HG03025 (cell line): ENCODE measurements around the gene PTPRD.

Experiments
- ATAC-seq: cut with Tn5 transposase; IDR thresholded peaks from one replicate; pipeline ENCODE4 v1.9.1; 2021; ENCODE audit warnings: mild to moderate bottlenecking, moderate library complexity; ENCODE audit not compliant: unreplicated experiment, low FRiP score

The PTPRD gene

DNA sequence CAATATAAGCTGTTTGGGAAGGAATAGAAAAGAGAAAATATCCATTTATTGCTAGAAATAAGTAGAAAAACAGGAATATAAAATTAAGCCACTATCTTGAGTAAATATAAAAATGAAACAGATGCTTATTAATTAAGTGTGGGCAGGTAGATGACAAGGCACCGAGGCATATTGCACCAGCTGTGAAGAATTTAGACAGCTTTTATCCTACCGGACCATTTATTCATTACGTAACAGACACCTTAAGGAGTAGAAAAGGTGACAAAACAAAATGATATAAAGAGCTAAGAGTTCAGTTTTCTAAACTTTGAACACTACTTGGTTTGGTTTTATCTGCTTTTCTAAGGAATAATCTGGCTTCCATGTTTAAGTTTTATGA, 404.1 kb downstream of the PTPRD start:
- ATAC-seq = peak; percentile 9

DNA sequence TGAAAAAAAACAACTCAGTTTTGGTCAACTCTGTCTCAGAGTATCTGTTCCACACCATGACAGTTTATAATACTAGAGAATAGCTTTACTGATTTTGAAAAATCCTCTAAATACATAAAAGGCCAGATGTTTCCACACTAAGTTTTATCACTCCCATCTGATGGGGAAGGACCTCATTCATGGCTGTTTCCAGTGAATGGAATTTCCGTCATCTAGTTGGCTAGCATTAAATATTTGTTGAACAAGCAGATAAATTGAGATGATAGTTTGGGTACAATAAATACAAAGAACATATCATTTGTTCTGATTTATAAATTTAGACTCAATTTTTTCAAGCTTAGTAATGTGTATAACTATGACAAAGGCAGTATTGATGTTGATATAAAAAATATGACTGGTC, 408.5 kb downstream of the PTPRD start:
- no peak for ATAC-seq

DNA sequence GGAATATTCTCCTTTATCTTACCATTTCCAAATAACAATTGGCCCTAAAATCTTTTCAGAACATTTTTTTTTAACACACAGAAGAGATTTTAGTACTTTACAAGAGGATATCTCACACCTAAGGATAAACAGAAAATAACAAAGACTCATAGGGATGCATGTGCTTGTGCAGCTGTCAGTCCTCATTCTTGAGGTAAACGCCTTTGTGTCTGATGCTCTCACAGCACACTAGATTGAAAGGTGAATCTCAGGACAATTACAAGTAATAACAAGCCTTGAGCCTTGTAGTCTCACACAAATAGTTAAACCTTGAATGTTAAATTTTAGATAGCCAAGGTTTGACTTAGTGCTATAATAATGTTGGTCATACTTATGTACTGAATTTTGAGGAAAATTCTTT, 439.2 kb downstream of the PTPRD start:
- ATAC-seq = no peak

DNA sequence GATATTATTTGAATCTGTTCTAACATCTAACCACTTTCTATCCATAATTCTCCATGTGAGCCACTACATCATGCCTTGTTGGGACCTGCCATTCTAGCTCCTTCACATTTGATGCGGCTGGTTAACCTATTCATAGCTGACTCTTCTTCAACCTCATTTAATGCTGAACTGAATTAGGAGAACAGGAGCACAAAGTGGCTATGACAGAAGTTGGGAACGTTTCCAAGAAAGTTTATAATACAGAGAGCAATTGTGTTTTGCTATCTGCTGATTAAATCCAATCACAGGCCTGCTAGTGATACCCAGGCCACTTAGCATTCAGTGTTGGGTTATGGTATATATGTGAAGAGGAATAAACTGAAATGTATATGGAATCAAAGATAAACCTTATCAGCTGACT, 440.3 kb downstream of the PTPRD start:
- no peak for ATAC-seq

DNA sequence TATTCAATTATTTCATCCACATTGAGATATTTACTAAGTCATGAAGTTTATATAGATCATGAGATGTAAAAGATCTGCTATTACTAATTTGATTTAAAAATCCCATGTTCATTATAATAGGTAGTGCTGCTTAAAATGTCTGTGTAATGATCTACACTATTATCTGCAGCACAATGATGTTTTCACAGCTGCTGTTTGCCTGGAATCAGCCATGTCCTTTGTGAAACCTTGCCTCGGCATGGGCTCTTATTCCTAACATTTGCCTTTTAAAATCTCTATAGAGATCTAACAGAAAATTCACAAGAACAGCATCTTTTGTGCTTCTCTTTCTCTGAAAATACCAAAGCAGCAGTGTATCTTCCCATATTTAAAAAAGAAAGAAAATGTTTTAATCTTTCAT, 444.6 kb downstream of the PTPRD start:
- no peak for ATAC-seq

DNA sequence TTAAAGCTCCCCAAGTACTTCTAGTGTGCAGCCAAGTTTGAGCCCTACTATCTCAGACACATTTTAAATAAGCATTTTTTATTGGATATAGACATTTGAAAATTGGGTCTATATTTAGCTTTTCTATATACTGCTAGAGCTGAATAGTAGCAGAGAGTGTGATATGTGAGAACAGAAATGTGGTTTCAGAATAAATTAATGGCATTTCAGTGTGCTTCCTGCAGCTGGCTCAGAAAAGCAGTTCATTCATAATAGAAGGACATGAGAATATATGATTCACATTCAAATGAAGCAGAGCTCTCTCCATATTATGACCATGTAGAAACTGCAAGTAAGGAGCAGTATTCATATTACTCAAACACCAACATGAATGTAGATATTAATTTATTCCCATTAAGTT, 464.0 kb downstream of the PTPRD start:
- no peak for ATAC-seq

DNA sequence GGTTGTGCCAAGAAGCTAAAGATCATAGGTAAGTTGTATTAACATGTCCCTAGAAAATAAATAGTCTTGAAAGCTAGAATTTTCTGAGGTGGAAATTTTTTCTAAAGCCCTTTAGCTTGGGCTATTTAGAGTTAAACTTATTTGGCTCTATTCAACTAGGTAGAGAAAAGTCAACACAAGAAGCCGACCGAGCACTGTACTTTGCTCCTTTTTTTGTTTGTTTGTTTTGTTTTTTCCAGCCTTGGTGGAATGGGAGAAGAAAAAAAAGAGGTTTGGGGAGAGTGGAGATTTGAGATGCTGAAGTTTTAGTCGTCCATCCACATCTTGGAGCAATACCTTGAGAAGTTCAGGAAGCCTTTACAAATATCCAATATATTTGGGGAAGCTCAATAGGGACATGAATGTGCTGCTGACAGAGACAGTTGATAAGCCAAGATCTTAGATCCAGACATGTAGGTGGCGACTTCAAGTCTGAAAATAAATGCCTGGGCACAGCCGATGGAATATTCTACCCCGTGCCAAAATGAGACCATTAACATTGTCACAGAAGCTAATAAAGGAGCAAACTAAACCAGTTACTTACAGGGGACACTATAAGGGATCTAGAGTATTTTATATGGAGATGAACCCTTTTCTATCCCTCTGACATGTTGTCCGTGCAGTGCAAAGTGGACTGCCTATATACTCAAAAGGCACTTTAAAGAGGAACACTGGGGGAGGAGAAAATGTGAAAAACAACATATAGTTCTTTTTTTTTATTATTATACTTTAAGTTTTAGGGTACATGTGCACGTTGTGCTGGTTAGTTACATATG, 466.1 kb downstream of the PTPRD start:
- no peak for ATAC-seq

DNA sequence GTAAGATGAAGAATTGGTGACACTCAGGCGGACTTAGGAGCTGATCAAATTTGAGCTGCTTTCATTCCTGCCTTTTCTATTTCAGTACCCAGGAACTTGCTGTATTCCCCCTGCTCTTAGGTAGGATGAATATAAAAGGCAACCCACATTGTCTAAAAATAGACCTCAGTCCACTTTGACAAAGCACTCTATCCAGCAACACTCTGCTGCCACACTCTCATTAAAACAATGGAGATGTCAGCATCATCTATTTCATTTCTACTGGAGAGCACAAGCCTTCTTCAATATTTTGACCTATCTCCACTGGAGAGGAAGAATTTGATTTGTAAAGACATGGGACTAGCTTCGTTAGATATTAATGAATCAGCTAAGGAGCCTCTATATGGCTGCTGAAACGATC, 468.4 kb downstream of the PTPRD start:
- no peak for ATAC-seq

DNA sequence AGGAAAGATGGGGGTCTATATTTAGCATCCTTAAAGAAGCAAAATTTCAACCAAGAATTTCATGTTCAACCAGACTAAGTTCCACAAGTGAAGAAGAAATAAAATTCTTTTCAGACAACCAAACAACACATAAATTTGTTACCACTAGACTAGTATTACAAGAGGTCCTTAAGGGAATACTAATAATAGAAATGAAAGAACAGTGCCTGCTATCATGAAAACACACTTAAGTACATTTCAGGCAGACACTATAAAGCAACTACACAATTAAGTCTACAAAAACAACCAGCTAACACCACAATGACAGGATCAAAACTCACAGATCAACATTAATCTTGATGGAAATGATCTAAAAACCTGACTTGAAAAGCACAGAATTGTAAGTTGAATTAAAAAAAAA, 477.2 kb downstream of the PTPRD start:
- no peak for ATAC-seq

DNA sequence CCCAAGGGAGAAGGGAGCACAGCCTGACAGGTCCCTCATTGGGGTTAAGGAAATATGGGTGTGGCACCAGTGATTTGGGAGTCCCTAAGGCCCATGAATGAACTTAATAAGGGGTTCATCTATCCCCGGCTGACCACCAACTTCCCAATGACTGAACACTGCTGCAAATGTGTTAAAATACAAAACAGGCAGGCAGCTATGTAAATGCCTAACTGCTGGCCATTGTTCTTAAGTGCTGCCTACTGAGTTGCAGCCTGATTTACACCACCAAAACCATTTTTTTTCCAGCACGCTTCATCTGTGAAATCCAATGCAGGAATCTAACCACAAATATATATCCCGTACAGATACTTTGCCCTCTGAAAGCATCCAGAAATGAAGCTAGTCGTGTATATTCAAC, 478.5 kb downstream of the PTPRD start:
- ATAC-seq = no peak

DNA sequence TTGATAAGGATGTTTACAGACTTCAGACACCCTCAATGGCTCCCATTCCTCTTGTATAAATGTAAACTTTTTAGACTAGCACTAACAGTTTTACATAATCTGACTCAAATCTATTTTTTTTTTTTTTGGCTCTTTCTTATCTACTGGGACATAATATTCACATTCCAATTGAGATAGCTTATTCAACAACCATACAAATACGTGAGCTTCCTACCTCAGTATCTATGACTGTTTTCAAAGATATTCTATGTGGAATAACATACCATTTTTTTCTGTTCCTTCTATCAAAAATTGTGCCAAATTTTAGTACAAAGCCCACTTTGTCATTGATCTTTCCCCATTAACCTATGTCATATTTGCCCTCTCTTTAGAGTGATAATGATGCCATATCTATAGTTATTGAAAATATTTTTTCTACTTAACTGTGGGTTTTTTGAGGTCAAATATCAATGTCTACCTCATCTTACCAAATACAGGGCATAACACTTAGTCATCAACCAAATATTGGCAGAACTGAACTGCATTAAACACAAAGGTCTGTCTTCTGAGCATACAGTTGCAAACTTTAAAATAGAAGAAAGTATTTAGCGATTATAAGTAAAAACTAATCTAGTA, 482.6 kb downstream of the PTPRD start:
- ATAC-seq = no peak

DNA sequence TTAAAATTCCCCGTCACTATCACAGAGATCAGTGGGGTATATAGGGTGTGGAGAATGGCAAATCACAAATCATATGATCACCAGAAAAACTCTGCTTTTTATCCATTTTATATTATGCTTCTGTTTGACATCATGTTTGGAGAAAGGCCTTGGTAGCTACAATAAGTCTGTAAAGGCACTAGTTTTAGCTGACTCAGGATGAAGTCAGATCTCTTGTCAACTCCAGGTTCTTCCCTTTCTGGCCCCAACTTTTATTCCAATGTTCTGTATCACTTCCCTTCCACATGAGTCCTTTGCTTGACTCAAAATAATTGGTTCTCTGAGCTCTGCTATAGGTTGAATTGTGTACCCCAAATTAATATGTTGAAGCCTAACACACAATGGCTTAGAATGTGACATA, 484.9 kb downstream of the PTPRD start:
- no peak for ATAC-seq

DNA sequence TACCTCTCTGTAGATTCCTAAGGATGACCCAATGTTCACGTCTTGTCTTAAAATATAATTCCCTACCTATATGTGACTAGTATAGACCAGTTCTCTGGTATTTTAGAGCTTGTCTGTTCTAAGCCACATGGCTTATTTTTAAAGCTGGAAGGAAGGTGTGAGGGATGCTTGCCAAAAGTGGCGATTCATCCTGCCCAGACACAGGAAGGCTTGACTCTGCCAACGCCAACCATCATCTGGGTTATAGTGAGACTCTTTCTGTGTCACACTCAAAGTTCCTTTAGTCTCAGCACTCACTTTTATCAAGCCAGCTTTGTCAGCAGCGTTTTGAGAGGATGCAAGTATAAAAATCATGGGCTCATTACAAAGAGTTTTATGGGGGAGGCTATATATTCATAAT, 500.0 kb downstream of the PTPRD start:
- ATAC-seq = no peak

DNA sequence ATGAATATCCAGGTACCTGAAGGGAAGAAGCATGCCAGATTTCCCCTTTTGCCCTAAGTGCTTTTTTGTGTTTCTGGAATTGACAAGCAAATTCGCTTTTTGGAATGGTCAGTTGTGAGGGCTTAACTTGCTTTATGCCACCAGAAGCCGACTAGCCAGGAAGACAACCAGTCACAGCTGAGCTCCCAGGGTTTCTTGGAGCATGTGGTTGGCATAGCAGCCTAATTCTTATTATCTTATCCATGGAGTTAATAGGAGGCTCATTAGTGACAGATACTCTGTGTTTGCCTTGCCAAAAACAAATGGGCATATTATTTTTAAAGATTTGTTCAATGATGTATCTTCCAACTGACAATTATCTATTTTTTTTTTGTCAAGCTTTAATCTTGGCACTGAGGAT, 500.7 kb downstream of the PTPRD start:
- no peak for ATAC-seq

DNA sequence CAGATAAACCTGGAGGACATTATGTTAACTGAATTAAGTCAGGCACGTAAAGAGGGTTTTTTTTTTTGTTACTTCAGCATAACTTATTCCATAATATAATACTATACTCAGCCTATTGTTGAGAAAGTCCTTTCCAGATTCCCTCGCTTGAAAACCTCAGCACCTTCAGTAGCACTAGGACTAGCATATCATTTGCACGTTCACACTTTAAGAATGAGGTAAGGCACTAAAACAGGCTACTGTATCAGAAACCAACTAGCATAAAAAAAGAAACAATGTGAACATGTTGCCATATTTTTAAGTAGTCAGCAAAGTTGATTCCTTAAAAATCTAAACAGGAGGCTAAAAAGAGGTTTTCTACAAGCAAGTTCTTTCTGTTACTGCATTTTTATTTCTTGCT, 504.0 kb downstream of the PTPRD start:
- ATAC-seq = no peak

DNA sequence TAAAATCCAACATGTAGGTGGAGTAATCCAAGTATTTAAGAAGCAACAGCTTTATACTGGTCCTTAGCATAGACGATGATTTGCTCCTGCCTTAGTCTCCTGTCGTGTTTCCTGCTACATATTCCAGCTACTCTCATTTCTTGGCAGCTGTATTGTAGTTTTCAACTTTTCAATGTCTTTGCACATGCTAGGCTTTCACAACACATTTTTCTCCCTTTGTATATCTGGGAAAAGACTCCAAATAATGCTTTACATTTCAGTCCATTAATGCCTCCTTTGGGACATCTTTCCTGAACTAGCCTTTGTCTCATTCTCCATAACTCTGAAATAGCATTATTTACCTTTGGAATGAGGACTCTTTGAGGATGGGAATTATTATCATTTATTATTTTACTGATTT, 508.0 kb downstream of the PTPRD start:
- ATAC-seq = no peak

DNA sequence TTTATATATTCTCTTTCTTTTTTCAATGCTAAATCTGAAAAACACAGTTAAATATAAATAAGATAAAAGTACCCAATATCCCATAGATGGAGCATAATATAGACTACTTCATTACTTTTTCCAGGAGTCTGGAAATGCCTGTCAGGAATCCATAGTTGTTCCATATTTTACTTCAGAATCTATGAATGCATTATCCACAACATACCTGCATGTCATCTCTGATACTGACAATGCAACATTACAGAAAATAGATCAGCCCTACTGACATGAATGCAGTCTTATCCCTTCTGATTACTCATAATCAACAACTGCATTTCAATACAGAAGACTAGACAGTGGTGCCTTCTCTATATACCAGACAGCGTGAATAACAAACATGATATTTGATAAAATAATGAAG, 517.6 kb downstream of the PTPRD start:
- ATAC-seq = no peak

DNA sequence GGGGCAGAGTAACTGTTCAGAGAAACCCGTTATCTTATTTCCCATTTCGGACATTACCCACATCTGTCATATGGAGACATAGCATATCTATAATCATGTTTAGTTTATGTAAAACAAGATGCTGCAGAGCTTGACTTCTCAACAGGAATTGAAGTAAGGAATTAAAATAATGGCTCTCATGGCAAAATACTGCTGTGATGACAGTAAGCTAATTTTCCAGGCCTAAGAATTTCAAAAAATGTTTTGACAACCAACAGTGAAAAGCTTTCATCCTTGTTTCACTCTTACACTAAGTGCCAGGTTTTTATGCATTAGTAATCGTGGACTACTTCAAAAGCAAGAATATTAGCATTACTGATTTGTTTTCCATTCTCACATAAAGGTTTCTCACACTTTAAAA, 518.2 kb downstream of the PTPRD start:
- no peak for ATAC-seq

DNA sequence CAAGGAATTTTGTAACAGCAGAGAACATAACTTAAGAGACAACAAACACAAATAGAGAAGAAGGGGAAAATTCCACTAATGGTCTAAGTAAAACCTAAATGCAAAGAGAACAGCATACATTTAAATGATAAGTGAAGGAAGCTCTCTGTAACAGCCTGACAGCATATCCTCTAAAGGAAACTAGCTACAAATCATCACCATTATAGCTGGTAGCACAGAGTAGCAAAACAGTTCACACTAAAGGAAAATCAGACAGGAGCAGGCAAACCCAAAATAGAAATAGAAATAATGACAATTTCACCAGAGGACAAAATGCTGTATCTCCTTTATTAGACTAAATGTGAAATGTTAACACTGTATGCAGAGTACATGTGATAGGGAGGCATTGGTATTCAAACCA, 532.8 kb downstream of the PTPRD start:
- ATAC-seq = no peak

DNA sequence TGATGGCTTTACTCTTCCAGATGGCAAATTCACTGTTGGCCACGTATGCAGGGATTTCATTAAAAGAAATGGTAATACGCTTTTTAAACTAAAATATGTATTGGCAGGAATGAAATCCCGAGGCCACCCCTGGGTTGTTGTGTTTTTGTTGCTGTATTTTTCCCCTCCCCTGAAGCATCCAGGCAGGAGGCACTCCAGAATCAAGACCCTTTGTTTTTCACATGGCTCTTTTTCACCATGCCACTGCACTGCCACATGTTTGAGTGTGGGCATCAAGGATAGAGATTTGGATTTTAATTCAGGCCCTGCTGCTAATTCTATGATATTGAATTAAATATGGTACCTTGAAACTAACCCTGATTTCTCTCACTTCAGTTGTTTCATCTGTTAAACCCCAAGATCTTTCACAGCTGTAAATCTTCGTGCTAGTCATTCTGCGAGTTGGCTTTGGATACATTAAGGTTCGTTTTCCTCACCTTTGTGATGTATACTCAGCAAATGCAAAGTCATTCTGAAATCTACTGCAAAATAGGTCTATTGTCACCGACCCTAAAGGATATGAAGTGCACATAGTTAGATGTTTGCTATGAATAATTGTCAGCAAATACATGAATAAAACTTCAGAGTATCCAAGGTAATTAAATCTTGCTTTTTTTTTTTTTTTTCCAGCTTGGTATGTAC, 533.4 kb downstream of the PTPRD start:
- ATAC-seq = no peak

DNA sequence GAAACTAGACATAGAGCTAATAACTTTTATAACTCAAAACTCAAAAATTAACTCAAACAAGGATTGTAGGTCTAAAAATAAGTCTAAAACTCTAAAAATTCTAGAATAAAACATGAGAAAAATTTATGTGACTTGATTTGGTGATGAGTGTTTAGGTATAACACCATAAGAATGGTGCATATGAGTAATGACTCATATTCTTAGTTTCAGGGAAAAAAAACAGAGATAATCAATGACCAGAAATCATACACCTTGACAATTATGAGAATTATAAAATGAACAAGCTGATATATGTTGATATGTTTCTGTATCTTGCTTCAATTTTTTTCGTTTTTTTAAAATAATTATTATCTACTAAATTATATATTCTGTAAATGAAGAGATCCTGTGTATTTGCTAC, 541.2 kb downstream of the PTPRD start:
- no peak for ATAC-seq
